HepG2 (cell line): Measurements from ENCODE around the gene MC1R. TPM values are rescaled to one million over a fixed set of nuclear protein-coding genes. Genes with fewer than 3 reads are reported as not detected.

Experiments used
- AHR ChIP-seq: IDR thresholded peaks from 2 replicates; pipeline ENCODE4 v1.6.1; 2018; ENCODE audit warnings: missing genetic modification reagents, missing compliant biosample characterization
- ARHGAP35 ChIP-seq: sonication (generic); formaldehyde crosslinking; IDR thresholded peaks from 2 replicates; pipeline ENCODE4 v1.9.0; 2022; ENCODE audit warnings: mild to moderate bottlenecking, inconsistent platforms, moderate library complexity, missing genetic modification reagents, borderline replicate concordance
- DPF2 ChIP-seq: sonication (generic); formaldehyde crosslinking; IDR thresholded peaks from 2 replicates; pipeline ENCODE4 v1.4.0; 2020; ENCODE audit warnings: mild to moderate bottlenecking, low read depth, missing genetic modification reagents, borderline replicate concordance
- E2F2 ChIP-seq: sonication (generic); formaldehyde crosslinking; IDR thresholded peaks from 2 replicates; pipeline ENCODE4 v1.4.0; 2020; ENCODE audit warnings: missing genetic modification reagents, borderline replicate concordance
- FOXO1 ChIP-seq: sonication (generic); formaldehyde crosslinking; IDR thresholded peaks from 2 replicates; pipeline ENCODE4 v1.4.0; 2020; ENCODE audit warnings: missing genetic modification reagents
- HIVEP1 ChIP-seq: sonication (generic); formaldehyde crosslinking; IDR thresholded peaks from 2 replicates; pipeline ENCODE4 v1.4.0; 2020; ENCODE audit warnings: mild to moderate bottlenecking, missing genetic modification reagents
- HOXA5 ChIP-seq: sonication (generic); formaldehyde crosslinking; IDR thresholded peaks from 2 replicates; pipeline ENCODE4 v1.4.0; 2020; ENCODE audit warnings: missing genetic modification reagents
- IKZF5 ChIP-seq: IDR thresholded peaks from 2 replicates; pipeline ENCODE4 v1.6.1; 2018; ENCODE audit warnings: missing genetic modification reagents, mild to moderate bottlenecking, missing compliant biosample characterization
- KMT2A ChIP-seq: sonication (generic); formaldehyde crosslinking; IDR thresholded peaks from 2 replicates; pipeline ENCODE4 v1.4.0; 2020; ENCODE audit warnings: missing genetic modification reagents
- MED13 ChIP-seq: sonication (generic); formaldehyde crosslinking; IDR thresholded peaks from 2 replicates; pipeline ENCODE4 v1.5.0; 2020; ENCODE audit warnings: missing genetic modification reagents
- NBN ChIP-seq: fragments of 450-650 bp; conservative IDR thresholded peaks from 2 replicates; pipeline ENCODE4 v1.6.1; 2017
- NFE2 ChIP-seq: sonication (generic); formaldehyde crosslinking; IDR thresholded peaks from 2 replicates; pipeline ENCODE4 v1.4.0; 2020; ENCODE audit warnings: missing genetic modification reagents
- RBFOX2 ChIP-seq: fragments of 200-400 bp; formaldehyde crosslinking; IDR thresholded peaks from 2 replicates; pipeline ENCODE4 v1.6.1; 2017; ENCODE audit warnings: low read depth, mild to moderate bottlenecking, low read length
- RFX1 ChIP-seq: fragments of 450-650 bp; IDR thresholded peaks from 2 replicates; pipeline ENCODE4 v1.6.1; 2017
- SMAD3 ChIP-seq: sonication (generic); formaldehyde crosslinking; IDR thresholded peaks from 2 replicates; pipeline ENCODE4 v1.4.0; 2020; ENCODE audit warnings: missing genetic modification reagents
- SNRNP70 ChIP-seq: fragments of 200-400 bp; formaldehyde crosslinking; IDR thresholded peaks from 2 replicates; pipeline ENCODE4 v1.6.1; 2017; ENCODE audit warnings: mild to moderate bottlenecking, low read depth, low read length, moderate library complexity
- TEAD2 ChIP-seq: sonication (generic); formaldehyde crosslinking; IDR thresholded peaks from 2 replicates; pipeline ENCODE4 v1.9.0; 2021; ENCODE audit warnings: missing genetic modification reagents
- ZBTB42 ChIP-seq: sonication (generic); formaldehyde crosslinking; IDR thresholded peaks from 2 replicates; pipeline ENCODE4 v1.5.0; 2020; ENCODE audit warnings: mild to moderate bottlenecking, missing genetic modification reagents
- ZNF136 ChIP-seq: sonication (generic); formaldehyde crosslinking; IDR thresholded peaks from 2 replicates; pipeline ENCODE4 v1.8.1; 2022; ENCODE audit warnings: low read depth, mild to moderate bottlenecking, moderate library complexity, missing genetic modification reagents
- ZNF282 ChIP-seq: fragments of 450-650 bp; IDR thresholded peaks from 2 replicates; pipeline ENCODE4 v1.6.1; 2018; ENCODE audit not compliant: partially characterized antibody
- ZNF468 ChIP-seq: sonication (generic); formaldehyde crosslinking; IDR thresholded peaks from 2 replicates; pipeline ENCODE4 v1.8.0; 2022; ENCODE audit warnings: mild to moderate bottlenecking, moderate library complexity, missing genetic modification reagents
- ZNF501 ChIP-seq: sonication (generic); formaldehyde crosslinking; IDR thresholded peaks from 2 replicates; pipeline ENCODE4 v1.5.1; 2020; ENCODE audit warnings: mild to moderate bottlenecking, moderate library complexity, missing genetic modification reagents
- ZNF557 ChIP-seq: sonication (generic); formaldehyde crosslinking; IDR thresholded peaks from 2 replicates; pipeline ENCODE4 v1.4.0; 2020; ENCODE audit warnings: missing genetic modification reagents
- ZNF781 ChIP-seq: sonication (generic); formaldehyde crosslinking; IDR thresholded peaks from 2 replicates; pipeline ENCODE4 v1.5.1; 2020; ENCODE audit warnings: borderline replicate concordance, mild to moderate bottlenecking, missing genetic modification reagents; ENCODE audit errors: not compliant biosample characterization
- ZNF891 ChIP-seq: sonication (generic); formaldehyde crosslinking; IDR thresholded peaks from 2 replicates; pipeline ENCODE4 v1.5.0; 2020; ENCODE audit warnings: mild to moderate bottlenecking, missing genetic modification reagents
- ZSCAN20 ChIP-seq: sonication (generic); formaldehyde crosslinking; IDR thresholded peaks from 2 replicates; pipeline ENCODE4 v1.4.0; 2020; ENCODE audit warnings: missing genetic modification reagents, mild to moderate bottlenecking, borderline replicate concordance
- polyA plus RNA-seq, 8 experiments: library from polyadenylated mRNA; depleted of rRNA in 3 of 8; stranded (reverse) in 7 of 8; unstranded in 1 of 8; fragments of >200 nt; fragmentation: Illumina TruSeq in 4 of 8; extraction: Trizol in 4 of 8; gene quantifications; 2 replicates each; pipeline versions ENCODE4 v1.2.1 to v1.2.3, GENCODE V29; 2011 to 2016; ENCODE audit warnings: low read depth in 4 of 8, missing spikeins in 1 of 8, mixed read lengths in 1 of 8; ENCODE audit not compliant: insufficient read depth in 1 of 8
- total RNA-seq, 5 experiments: library from RNA; depleted of rRNA; stranded (reverse); fragments of >200 nt; fragmentation: Illumina TruSeq; extraction: Trizol; gene quantifications; 2 replicates each; pipeline ENCODE4 v1.2.3, GENCODE V29; 2016; ENCODE audit warnings: low read depth in 1 of 5
- TF ChIP-seq, protein P1 (sequence below): IDR thresholded peaks from 2 replicates; pipeline ENCODE4 v1.6.1; 2016
- TF ChIP-seq, protein P2 (sequence below): sonication (generic); formaldehyde crosslinking; IDR thresholded peaks from 2 replicates; pipeline ENCODE4 v1.4.0; 2020; ENCODE audit warnings: mild to moderate bottlenecking, missing genetic modification reagents, borderline replicate concordance

MC1R gene
- total and polyA plus RNA-seq, 2 of the 13 experiments (the other 11 are each of a cell fraction or from before 2014, with no cell fraction given), result 9.1 to 14.8 TPM

GRCh38 chr16:89922477-89922883 lies 3.8 kb downstream of the MC1R start (continued):
- TF ChIP-seq RBFOX2 (peak; percentile 33), ZSCAN20 (CRISPR knock-in tag) (peak; percentile 76; the same call in 1 of the 2 replicates), HOXA5 (CRISPR knock-in tag) (peak; percentile 64; the same call in 1 of the 2 replicates), HIVEP1 (no peak), ZNF136 (0 out of 2 replicates have a peak, but pooled peaks have one; percentile 63), ZNF282 (no peak), ZNF891 (no peak), DPF2 (CRISPR knock-in tag) (no peak), RFX1 (no peak), ZBTB42 (CRISPR knock-in tag) (no peak), SMAD3 (CRISPR knock-in tag) (no peak), NFE2 (CRISPR knock-in tag) (no peak), FOXO1 (CRISPR knock-in tag) (no peak), IKZF5 (CRISPR knock-in tag) (no peak), NBN (no peak), ZNF781 (no peak), ZNF468 (CRISPR knock-in tag) (no peak), SNRNP70 (no peak), KMT2A (no peak), E2F2 (CRISPR knock-in tag) (no peak), MED13 (CRISPR knock-in tag) (no peak; the same call in 1 of the 2 replicates), ZNF501 (0 out of 2 replicates have a peak, but pooled peaks have one; percentile 59), ARHGAP35 (CRISPR knock-in tag) (peak; percentile 77; the same call in 1 of the 2 replicates), ZNF557 (CRISPR knock-in tag) (0 out of 2 replicates have a peak, but pooled peaks have one; percentile 52), AHR (CRISPR knock-in tag) (peak; percentile 48; the same call in 1 of the 2 replicates), TEAD2 (no peak)
- TF ChIP-seq, protein P1, sequence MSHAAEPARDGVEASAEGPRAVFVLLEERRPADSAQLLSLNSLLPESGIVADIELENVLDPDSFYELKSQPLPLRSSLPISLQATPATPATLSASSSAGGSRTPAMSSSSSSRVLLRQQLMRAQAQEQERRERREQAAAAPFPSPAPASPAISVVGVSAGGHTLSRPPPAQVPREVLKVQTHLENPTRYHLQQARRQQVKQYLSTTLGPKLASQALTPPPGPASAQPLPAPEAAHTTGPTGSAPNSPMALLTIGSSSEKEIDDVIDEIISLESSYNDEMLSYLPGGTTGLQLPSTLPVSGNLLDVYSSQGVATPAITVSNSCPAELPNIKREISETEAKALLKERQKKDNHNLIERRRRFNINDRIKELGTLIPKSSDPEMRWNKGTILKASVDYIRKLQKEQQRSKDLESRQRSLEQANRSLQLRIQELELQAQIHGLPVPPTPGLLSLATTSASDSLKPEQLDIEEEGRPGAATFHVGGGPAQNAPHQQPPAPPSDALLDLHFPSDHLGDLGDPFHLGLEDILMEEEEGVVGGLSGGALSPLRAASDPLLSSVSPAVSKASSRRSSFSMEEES, result peak; percentile 53; the same call in 1 of the 2 replicates
- TF ChIP-seq, protein P2, sequence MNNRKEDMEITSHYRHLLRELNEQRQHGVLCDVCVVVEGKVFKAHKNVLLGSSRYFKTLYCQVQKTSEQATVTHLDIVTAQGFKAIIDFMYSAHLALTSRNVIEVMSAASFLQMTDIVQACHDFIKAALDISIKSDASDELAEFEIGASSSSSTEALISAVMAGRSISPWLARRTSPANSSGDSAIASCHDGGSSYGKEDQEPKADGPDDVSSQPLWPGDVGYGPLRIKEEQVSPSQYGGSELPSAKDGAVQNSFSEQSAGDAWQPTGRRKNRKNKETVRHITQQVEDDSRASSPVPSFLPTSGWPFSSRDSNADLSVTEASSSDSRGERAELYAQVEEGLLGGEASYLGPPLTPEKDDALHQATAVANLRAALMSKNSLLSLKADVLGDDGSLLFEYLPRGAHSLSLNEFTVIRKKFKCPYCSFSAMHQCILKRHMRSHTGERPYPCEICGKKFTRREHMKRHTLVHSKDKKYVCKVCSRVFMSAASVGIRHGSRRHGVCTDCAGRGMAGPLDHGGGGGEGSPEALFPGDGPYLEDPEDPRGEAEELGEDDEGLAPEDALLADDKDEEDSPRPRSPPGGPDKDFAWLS (CRISPR knock-in tag), result no peak
